Measurements from ENCODE around the gene INPP5A.
"Not testable (repeated sequence)": the region's sequence is repeated elsewhere in the genome, so short reads cannot be mapped to it uniquely, and the experiment has no call there.

INPP5A gene

DNA sequence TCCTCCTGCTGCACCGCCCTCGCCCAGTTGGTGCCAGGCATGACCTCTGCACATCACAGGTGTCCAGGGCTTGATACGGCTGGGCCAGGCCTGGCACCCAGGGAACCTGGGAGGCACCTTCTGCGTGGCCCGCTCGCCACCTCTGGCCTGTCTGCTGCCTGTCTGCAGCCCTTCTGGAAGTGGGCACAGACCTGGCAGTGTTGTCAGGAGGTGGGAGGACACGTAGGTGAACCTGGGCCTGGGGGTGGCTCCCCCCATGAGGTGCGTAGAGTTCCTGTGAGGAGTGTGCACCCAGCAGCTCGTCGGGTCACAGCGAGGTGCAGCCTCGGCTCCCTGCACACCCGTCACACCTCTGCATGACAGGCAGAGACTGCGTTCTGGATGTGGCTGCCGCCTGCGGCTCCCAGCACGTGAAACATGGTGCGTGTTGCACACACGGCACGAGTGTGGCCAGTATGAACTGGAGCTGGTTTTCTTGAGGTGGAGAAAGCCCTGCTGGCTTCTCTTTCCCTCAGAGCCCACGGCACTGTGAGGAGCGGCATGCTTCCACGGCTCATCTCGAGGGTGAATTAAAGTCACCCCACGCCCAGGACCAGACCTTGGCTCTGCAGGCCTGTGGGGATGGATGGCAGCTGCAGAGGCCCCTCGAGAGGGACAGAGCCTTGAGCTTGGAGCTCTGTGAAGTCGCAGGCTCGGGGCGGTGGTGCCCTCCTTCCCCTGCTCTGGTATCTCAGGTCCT, 24.8 kb downstream of the INPP5A start:
- no peak for DNase-seq (ENCODE audit: low spot score)

DNA sequence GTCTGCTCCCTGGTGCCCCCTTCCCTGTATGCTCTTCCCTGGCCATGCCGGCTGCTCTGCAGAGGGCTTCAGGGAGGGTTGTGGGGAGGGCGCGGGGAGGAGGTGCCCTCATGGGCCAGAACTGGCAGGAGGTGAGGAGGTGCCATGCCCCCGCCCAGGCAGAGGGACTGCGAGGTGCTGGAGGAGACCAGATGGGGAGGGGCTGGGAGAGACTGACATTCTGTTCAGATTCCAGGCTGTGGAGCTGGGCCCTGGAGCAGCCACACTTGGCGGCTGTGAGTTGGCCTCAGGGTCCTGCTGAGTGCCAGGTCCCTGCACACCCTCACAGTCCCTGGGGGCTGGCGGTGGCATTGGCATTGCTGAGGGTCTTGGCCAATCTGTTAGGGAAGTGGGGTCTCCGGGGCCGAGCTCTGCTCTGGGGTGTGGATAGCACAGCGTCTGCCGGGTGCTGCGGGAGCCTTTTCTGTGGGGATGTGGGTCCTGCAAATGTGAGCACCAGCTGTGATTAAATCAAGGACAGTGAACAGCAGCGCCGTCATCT, 25.4 kb downstream of the INPP5A start:
- DNase-seq (ENCODE audit: low spot score): no peak

DNA sequence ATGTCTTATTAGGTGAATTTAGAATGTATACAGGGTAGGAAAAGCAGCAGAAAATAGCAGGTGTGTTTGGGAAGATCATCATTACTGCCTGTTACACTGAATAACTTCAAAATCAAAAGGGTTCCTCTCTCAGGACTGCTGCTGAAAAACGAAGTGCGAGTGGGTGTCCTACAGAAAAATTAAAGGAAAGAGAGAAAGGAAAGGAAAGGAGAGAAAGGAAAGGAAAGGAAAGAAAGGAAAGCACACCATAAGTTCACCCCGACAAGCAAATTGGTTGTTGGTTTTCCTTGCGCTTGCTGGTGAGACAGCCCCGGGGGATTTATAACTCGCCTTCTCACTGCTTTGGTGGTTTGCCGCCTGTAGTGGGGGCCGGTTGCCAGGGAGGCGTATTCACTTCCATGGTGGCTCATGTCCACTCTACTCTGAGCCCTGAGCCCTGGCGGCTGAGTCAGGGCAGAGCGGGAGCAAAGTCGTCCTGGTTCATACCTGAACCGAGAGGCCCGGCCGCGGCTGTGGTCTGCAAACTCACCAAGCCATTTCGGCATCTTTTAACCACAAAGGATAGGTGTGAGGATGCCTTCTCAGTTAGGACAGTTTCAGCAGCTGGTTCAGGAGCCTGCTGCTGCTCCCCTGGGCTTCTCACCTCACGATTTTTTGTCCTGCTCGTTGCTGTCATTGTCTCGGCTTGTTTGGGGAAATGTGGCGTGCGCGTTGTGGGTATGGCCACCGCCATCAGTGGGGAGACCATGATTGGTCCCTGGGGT, 26.1 kb downstream of the INPP5A start:
- DNase-seq (ENCODE audit: low spot score): no peak

DNA sequence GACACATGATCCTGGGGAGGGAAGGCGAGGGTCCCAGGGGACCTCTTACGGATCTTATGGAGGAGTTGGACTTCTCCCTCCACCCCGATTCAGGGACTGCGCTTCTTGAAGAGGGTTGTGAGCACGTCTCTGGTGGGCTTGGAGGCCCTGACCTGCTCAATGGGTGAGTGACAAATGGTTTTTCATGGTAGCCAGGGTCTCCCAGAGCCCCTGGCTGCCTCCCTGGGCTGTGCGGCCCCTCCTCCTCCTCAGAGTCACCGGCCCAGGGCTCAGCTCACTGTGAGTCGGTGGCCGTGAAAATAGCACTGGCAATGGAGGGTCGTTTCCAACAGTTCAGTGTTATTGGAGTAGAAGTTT, 26.6 kb downstream of the INPP5A start:
- DNase-seq (ENCODE audit: low spot score): no peak

DNA sequence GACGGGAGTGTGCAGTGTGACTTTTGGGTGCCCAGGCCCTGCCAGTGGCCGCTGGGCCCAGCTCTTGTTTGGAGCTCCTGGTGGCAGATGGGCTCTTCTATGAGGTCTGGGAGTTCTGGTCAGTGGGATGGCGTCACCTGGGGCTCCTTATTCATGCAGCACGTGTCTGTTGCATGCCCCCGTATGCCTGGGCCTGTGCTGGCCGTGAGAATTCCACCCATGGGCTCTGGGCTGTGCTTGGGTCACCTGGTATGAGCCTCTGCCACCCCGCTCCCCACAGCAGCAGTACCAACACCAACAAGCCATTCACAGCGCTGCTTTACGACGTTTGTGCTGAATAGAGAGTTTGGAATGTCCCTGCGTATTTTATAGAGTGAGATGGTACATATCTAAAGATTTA, 27.1 kb downstream of the INPP5A start:
- DNase-seq (ENCODE audit: low spot score): no peak

DNA sequence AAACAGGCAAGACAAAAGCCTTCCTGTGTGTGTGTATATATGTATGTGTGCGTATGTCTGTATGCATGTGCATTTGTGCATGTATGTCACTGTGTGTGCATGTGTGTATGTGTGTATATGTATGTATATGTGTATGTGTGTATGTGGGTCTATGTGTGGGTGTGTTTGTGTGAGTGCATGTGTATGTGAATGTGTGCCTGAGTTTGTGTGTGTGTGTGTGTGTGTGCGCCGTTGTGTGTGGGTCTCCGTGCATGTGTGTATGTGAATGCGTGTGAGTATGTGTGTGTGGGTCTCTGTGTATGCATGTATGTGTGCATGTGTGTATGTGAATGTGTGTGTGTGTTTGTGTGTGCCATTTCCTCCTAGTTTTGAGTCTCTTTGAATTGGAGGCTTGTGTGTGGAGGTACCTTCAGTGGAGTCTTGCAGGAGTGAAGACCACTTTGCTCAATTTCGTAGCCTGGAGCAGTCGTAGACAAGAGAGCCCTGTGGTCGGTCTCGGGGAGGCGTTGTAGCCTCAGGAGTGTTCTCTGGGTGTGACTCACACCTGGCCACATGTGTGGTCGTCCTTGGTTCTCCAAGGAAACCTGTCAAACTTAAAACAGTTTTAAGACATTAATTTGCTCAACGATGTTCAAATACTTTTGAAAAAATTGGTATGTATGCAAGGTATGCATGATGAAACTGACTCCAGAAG, 28.1 kb downstream of the INPP5A start:
- no peak for DNase-seq (ENCODE audit: low spot score)

DNA sequence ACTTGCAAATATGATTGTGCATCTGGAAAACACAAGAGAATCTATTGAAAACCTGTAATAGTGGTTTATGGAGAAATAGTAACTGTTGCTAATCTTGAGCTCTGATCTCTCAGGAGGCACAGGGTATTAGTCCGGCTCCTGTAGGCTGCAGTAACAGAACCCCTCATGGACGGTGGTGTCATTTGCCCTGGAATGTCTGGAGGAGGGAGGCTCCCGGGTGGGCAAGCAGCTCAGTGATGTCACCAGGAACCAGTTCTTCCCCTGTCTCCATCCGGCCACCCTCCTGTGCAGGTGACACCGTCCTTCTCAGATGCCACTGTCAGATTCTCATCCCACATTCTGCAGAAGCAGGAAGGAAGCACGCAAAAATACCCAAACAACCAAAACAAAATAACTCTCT, 29.3 kb downstream of the INPP5A start:
- no peak for DNase-seq (ENCODE audit: low spot score)

DNA sequence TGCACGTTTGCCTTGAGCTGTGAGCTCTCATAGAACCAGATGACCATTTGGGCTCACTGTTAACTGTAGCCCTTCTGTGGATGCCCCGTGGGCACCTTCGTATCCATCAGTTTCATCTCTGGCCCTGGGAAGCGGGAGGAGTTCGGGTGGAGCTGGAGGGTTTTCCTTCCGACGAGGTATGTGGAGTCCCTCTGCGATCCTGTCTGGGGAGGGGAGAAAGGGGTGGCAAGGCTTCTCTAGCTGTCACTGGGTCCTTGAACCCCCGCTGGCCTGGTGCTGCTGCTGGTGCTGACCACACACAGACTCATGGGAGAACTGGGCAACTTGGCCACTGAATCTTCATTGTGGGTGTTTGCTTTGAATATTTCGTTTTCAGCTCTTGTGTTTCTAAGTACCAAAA, 32.7 kb downstream of the INPP5A start:
- no peak for DNase-seq (ENCODE audit: low spot score)

DNA sequence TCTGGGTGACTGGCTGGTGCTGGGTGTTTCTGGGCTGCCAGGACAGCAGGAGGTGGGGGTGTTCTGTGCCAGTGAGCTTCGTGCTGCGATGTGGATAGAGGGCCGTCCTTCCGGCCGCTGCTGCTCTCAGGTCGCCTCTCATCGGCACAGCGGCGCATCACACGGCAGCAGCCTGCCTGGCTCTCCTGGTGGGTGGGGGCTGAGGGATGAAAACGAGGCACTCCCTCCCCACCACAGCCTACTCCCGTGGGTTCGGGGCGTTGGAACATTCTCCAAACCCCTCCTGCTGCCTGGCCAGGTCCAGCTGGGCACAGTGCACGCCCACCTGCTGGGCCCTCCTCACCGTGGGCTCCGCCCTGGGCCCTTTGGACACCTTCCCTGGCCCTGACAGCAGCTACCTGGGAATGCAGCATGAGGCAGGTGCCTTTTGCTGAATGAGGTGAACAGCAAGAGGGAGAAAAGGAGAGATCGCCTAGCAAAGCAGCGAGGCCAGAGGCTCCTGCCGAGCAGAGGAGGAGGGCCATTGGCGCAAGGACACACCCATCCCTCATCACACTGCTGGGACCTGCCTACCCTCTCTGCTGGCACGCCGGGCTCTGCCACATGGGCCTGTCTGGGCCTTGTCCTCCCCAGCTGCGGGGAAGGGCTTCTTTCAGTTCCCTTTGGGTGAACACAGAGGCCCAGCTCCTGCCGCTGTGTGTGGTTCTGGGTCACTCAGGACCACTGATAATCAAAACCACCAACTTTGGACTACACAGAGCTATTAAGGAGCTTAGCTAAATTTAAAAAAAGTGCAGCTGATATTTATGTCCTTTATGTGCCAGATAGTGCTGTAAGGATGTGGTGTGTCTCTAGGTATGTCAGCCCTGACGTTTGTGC, 33.4 kb downstream of the INPP5A start:
- no peak for DNase-seq (ENCODE audit: low spot score)

DNA sequence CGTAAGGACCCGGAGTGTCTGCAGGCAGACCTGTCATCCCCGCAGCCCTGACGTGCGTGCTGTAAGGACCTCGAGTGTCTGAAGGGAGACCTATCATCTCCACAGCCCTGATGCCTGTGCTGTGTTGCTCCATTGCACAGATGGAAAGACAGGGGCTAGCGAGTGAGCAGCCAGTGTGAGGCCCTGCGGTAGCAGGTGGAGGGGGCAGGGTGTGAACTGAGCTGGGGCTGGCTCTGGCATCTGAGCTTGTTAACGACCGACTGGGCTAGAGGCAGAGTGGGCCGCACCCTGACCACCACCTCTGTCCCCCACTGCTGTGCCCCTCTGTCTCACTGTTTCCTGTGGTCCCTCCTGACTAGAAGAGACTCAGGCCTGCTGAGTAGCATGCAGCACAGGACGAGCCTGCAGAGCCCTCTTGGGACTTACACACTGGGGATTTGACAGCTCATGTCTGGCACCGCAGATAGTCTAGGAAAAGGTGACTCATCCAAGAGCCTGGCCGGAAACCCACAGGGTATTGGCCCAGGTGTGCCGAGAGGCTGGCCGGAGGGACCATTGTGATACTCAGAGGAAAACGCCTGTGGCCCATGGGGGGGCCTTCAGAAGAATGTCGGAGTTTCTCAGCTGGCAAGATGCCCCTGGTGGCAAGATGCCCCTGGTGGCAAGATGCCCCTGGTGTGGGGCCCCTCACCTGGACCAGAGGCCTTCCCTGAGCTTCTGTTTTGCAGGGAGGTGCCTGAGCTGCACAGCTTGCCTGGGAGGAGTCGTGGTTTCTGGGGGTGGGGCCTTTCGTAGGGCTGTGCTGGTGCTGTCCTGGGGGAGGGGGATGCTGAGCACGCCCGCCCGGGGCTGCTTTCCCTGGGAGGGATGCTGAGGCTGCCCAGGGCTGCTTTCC, 34.3 kb downstream of the INPP5A start:
- peak; percentile 41 for DNase-seq (ENCODE audit: low spot score)

DNA sequence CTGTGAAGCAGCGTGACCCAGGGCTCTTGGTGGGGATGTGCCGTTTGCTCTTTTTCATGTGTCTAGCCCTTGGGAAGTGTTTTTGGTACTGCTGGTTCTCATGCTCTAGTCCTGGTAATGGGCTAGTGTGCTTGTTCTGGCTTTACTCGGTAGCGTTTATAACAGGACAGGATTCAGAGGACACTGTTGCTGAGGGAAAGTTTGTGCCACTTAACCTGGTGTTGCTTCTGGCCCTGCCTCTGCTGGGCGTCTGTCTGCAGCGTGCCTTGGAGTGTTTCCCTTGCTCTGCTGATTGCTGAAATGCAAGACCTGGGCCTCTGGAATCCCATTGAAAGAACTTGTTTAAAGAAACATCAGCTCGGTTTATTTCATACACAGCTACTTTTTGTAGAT, 35.0 kb downstream of the INPP5A start:
- peak; percentile 35 for DNase-seq (ENCODE audit: low spot score)

DNA sequence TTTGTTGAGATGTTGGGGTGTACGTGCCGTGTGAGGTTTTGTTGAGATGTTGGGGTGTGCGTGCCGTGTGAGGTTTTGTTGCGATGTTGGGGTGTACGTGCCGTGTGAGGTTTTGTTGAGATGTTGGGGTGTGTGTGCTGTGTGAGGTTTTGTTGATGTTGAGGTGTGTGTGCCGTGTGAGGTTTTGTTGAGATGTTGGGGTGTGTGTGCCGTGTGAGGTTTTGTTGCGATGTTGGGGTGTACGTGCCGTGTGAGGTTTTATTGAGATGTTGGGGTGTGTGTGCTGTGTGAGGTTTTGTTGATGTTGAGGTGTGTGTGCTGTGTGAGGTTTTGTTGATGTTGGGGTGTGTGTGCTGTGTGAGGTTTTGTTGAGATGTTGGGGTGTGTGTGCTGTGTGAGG, 35.4 kb downstream of the INPP5A start:
- not testable (repeated sequence) for DNase-seq (ENCODE audit: low spot score)

DNA sequence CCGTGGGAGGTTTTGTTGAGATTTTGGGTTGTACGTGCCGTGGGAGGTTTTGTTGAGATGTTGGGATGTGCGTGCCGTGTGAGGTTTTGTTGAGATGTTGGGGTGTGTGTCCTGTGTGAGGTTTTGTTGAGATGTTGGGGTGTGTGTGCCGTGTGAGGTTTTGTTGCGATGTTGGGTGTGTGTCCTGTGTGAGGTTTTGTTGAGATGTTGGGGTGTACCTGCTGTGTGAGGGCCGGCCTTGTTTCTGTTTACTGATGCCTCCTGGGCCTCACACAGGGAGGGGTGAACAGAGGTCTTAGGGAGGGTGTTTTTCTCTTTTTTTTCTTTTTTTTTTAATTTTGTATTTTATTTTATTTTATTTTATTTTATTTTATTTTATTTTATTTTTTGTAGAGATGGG, 36.7 kb downstream of the INPP5A start:
- DNase-seq (ENCODE audit: low spot score): no peak

DNA sequence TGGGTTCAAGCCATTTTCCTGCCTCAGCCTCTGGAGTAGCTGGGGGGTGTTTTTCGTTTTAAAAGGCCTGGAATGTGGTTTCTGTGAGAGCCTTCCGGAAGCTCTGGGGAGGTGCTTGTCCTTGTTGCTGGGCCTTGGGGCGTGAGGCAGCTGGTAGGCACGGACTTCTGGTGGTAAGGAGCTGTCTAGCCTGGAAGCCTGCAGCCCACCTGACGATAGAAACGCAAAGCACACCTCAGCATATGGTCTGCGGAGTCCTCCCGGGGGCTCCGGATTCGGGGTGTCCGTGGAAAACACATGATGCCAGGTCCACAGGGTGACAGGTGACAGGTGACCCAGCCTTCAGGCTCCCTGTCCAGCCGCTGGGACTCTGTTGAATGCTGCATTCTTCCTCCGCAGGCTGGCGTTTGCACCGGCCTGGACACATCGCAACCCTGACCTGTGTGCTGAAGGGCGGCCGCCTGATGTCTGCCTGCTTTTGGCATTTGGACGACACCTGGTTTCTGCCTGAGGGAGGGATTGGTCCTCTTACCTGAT, 37.3 kb downstream of the INPP5A start:
- DNase-seq (ENCODE audit: low spot score): peak; percentile 29

DNA sequence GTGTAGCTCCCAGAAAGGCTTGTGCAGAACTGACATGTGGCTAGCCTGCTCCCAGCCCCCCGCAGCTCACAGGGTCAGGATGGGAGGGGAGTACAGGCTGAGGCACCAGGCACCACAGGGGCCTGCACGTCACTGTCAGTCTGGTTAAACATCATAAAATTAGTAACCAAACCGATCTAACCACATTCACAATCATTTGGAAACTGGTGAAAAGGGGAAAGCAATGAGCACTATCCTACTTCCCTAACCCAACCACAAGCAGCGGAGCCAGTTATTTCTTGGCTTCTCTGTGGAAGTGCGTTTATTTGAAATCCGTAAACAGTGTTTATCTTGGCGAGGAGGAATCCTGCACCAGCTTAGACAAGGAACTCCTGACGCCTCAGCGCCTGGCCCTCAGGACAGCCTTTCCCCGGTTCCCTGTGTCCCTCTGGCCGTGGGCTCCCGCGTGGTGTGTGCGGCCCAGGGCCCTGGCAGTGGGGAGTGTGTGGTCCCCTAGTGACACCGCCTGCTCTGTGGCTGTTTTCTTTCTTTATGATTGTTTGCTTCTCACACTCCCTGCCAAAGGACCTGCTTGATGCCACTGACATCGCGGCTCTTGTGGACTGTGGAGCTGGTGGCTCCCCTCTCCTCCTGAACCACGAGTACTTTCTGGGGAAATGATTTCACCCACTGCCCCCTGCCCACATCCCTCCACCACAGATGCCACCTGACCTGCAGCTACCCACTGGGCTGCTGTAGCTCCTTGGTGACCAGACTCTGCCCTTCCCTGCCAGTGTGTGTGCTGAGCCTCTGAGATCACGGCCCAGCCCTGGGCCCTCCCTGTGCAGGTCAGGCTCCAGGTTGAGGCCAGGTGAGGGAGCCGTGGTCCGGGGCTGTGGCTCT, 38.0 kb downstream of the INPP5A start:
- peak; percentile 17 for DNase-seq (ENCODE audit: low spot score)

DNA sequence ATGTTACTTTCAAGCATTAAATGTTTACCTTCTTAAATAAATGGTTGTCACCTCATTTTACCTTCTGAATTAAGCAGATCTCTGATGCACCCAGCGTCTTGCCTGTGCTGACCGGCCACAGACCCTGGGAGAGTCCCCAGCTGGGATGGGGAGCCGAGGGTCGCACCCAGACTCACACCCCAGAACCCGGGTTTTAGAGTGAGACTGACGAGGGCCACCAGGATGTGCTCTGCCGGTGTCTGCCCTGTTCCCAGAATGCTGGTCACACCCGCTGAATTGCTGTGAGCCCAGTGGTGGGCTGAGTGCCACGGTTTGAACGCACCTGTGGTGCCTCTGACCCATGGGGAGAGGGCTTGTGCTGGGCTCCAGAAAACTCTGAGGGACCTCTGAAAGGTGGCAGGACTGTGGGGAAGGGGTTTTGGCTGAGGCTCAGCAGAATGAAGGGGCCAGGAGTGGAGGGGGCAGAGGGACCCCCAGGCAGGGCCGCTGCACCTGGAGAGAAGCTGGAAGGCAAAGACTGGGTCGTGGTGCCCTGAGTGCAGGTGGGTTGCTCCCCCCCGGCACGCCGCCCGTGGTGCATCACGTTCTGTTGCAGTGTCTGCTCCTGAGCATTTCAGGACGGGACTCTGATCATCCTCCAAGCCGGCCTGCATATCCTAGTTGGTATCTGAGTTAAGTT, 39.2 kb downstream of the INPP5A start:
- no peak for DNase-seq (ENCODE audit: low spot score)

DNA sequence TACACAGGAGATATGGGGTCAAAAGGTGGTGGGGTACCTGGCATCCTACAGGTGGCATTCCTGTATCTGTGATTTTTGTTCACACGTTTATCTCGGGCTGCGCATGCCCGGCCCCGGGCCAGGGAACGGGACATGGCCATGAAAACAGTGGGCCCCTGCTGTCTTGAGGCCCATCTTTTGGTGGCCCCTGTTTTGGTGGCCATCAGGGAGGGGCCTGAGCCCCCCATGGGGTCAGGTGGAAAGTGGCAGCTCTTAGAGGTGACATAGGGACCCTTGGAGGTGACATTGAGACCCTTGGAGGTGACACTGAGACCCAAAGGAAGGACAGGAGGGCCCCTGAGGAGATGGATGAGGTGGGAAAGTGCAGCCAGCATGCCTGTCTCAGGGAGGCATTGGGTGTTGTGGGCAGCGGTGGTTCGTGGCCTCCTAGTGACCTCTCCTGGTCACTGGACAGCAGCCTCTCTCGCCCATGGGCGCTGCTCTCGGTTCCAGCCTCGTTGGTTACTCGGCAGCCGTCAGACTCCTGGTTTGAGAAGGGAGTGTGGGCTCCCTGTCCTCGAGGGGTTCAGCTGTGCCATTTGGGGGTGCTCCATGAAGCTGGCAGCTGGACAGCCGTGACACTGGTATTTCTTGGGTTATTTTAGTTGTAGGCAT, 39.9 kb downstream of the INPP5A start:
- DNase-seq (ENCODE audit: low spot score): peak; percentile 21

Data from SK-N-DZ (cell line).